GM12892 (cell line): ENCODE data around the gene KIAA1217.

Source experiments
- POLR2AphosphoS5 ChIP-seq: IDR thresholded peaks from 2 replicates; pipeline ENCODE4 v1.6.1; 2011; ENCODE audit warnings: low read depth, low read length, control low read depth
- TAF1 ChIP-seq: IDR thresholded peaks from 2 replicates; pipeline ENCODE4 v1.6.1; 2011; ENCODE audit warnings: low read depth, mild to moderate bottlenecking, control low read depth, low read length, borderline replicate concordance

- TF ChIP-seq TAF1 (no peak), POLR2AphosphoS5 (no peak)
Observed at GRCh38 chr10:24254180-24254579, 45.2 kb downstream of the KIAA1217 start.
